Liver (tissue), 3 donors: ENCODE data around the gene RUNDC3A.

ENCODE experiments used
- ATF3 ChIP-seq: IDR thresholded peaks from 2 replicates; pipeline ENCODE4 v1.6.1; 2016; ENCODE audit warnings: antibody characterized with exemption
- CTCF ChIP-seq: fragments of 150-350 bp; IDR thresholded peaks from 2 replicates; pipeline ENCODE4 v1.5.1; 2017; ENCODE audit warnings: improper control_type of control experiment, low read depth, low read length; ENCODE audit not compliant: missing input control
- EGR1 ChIP-seq, 2 donors: IDR thresholded peaks; 2 replicates each; pipeline ENCODE4 v1.6.1; 2016 to 2018; ENCODE audit warnings: antibody characterized with exemption in 2 of 2, low read depth in 2 of 2
- FOXA2 ChIP-seq: IDR thresholded peaks from 2 replicates; pipeline ENCODE4 v1.6.1; 2016; ENCODE audit warnings: antibody characterized with exemption
- GABPA ChIP-seq, 2 donors: IDR thresholded peaks in 1 of 2; conservative IDR thresholded peaks in 1 of 2; 2 replicates each; pipeline ENCODE4 v1.6.1; 2016; ENCODE audit warnings: antibody characterized with exemption in 2 of 2, mild to moderate bottlenecking in 1 of 2, moderate library complexity in 1 of 2
- RAD21 ChIP-seq, 2 donors: IDR thresholded peaks; 2 replicates each; pipeline ENCODE4 v1.6.1; 2016; ENCODE audit warnings: antibody characterized with exemption in 2 of 2, mild to moderate bottlenecking in 2 of 2
- REST ChIP-seq: IDR thresholded peaks from 2 replicates; pipeline ENCODE4 v1.6.1; 2016; ENCODE audit warnings: antibody characterized with exemption, mild to moderate bottlenecking
- RXRA ChIP-seq, 2 donors: IDR thresholded peaks; 2 replicates each; pipeline ENCODE4 v1.6.1; 2017 to 2018; ENCODE audit warnings: antibody characterized with exemption in 2 of 2, mild to moderate bottlenecking in 1 of 2
- SP1 ChIP-seq: IDR thresholded peaks from 2 replicates; pipeline ENCODE4 v1.6.1; 2018; ENCODE audit warnings: antibody characterized with exemption, mild to moderate bottlenecking
- TAF1 ChIP-seq: conservative IDR thresholded peaks from 2 replicates; pipeline ENCODE4 v1.6.1; 2016; ENCODE audit warnings: antibody characterized with exemption, mild to moderate bottlenecking
- ZBTB33 ChIP-seq: IDR thresholded peaks from 2 replicates; pipeline ENCODE4 v1.6.1; 2016; ENCODE audit warnings: antibody characterized with exemption
- TF ChIP-seq, protein P1 (sequence below): IDR thresholded peaks from 2 replicates; pipeline ENCODE4 v1.6.1; 2016; ENCODE audit warnings: antibody characterized with exemption
- donor health status: healthy.
- donor health status: healthy.

DNA sequence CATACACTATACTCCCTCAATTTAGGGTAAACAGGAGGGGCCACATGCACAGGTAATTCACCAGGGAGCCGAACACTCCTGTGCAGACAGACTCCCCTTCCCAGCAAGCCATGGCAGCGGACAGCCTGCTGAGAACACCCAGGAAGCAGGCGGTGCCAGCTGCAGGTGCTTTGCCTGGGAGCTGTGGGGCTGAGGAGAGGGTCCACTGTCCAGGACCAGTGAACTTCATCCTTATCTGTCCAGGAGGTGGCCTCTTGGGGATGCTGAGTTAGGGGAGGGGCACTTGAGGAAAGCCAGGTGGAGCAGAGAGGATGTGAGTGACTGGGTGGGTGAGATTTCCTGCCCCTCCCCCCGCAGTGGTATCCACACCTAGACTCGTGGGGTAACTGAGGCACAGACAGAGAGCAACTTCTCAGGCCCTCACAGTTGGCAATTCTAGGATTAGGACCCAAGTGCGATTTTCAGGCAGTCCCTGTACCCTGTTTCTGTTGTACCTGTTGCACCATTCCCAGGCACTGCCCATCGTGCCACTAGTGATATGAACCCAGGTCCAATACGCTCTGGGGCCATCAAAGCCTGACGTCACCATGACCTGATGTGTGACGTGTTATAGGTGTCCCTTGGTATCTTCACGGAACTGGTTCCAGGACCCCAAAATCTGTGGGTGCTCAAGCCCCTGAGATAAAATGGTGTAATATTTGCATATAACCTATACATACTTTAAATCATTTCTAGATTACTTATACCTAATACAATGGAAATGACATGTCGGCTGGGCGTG is 37.9 kb downstream of the RUNDC3A start:
- TF ChIP-seq RAD21 (IDR thresholded peaks at IDR 0.05) (no peak), CTCF (no peak), GABPA (IDR thresholded peaks at IDR 0.05 in 1 of 2, conservative IDR thresholded peaks at IDR 0.05 in 1 of 2) (no peak), TAF1 (no peak), FOXA2 (no peak), ZBTB33 (no peak), RXRA (IDR thresholded peaks at IDR 0.05) (no peak), ATF3 (no peak), SP1 (no peak), EGR1 (IDR thresholded peaks at IDR 0.05; ENCODE audit: low read depth in 2 of 2) (no peak), REST (no peak)
- TF ChIP-seq, protein P1, sequence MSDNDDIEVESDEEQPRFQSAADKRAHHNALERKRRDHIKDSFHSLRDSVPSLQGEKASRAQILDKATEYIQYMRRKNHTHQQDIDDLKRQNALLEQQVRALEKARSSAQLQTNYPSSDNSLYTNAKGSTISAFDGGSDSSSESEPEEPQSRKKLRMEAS: no peak
